IPS-18c (cell line): ENCODE measurements around the gene BRAP.
A peak's percentile ranks its signal among the peaks of the same experiment; 100 is the strongest.
"Not testable (repeated sequence)": the region's sequence is repeated elsewhere in the genome, so short reads cannot be mapped to it uniquely, and the experiment has no call there.

Experiments
- H3K4me3 ChIP-seq: 2 replicates; pipeline ENCODE4 v1.7.0; 2013; ENCODE audit warnings: low read depth, mild to moderate bottlenecking, low read length, moderate library complexity; ENCODE audit not compliant: insufficient read depth
- H3K9me3 ChIP-seq: one replicate; pipeline ENCODE4 v1.6.1; 2013; ENCODE audit warnings: mild to moderate bottlenecking, low read length, moderate library complexity; ENCODE audit not compliant: control insufficient read depth, insufficient read depth

Gene BRAP

DNA sequence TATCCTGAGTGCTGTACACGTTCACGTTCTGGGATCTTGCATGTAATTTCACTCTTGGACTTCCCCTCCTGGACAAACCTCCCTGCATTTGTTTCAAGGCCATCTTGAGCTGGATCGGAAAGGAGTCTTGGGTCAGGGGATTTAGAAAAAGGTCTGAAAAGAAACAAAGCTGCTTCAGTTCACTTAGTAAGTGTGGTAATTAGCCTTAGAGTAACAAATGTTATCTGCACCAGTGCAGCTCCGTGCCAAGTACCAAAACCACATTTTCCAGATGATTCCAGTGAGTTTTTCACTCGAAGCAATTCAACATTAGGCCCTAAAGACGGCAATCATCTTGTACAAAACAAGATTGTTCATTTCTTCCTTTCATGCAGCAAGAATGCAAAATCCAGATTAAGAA, 47.2 kb downstream of the BRAP start:
- Histone ChIP-seq H3K4me3 (no peak overlapping the region), H3K9me3 (no peaks in the 10 kb centered on the region)

- H3K4me3 ChIP-seq = no peak overlapping the region
These were observed 49.4 kb downstream of the BRAP start for GRCh38 chr12:111636209-111636945.

GRCh38 chr12:111635524-111635923, 50.2 kb downstream of the BRAP start:
- Histone ChIP-seq H3K9me3 (no peaks in the 10 kb centered on the region), H3K4me3 (no peak overlapping the region)

More at GRCh38 chr12:111636209-111636945, 49.4 kb downstream of the BRAP start:
- H3K9me3 ChIP-seq = no peaks in the 10 kb centered on the region

DNA sequence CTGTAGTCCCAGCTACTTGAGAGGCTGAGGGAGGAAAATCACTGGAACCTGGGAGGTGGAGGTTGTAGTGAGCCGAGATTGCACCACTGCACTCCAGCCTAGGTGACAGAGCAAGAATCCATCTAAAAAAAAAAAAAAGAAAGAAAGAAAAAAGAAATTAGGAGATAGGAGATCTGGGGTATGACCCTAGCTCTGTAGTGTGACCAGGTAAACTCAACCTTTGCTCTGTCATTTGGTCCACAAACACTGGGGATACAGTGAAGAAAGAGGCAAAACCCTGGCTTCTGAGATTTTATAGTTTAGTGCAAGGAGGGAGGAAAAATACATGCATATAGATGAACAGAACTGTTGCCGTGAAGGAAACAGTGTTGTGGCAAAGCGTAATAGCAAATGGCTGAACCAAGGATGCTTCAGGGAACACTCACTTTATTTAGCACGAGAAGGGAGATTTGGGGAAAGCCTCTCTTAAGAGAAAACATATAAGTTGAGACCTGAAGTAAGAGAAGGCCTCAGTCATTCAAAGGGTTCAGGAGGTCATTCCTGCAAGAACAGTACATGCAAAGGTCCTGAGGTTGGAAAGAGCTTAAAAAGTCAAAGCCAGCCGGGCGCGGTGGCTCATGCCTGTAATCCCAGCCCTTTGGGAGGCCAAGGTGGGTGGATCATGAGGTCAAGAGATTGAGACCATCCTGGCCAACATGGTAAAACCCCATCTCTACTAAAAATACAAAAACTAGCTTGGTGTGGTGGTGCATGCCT, 57.1 kb downstream of the BRAP start:
- no peak overlapping the region for H3K4me3 ChIP-seq

DNA sequence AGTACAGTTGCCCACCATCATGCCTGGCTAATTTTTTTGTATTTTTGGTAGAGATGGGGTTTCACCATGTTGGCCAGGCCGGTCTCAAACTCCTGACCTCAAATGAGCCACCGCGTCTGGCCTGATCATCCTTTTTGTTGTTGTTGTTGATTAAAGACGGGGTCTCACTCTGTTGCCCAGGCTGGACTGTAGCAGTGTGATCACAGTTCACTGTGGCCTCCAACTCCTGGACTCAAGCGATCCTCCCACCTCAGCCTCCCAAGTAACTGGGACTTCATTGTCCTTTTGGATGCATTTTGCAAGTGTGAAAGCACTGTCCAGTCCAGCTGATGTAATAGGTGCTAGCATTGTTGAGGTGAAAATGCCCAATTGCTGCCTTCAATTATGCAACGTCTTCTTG, 59.5 kb downstream of the BRAP start:
- no peak overlapping the region for H3K4me3 ChIP-seq
- no peaks in the 10 kb centered on the region for H3K9me3 ChIP-seq

More for the DNA sequence above, 57.1 kb downstream of the BRAP start:
- H3K9me3 ChIP-seq = no peaks in the 10 kb centered on the region

DNA sequence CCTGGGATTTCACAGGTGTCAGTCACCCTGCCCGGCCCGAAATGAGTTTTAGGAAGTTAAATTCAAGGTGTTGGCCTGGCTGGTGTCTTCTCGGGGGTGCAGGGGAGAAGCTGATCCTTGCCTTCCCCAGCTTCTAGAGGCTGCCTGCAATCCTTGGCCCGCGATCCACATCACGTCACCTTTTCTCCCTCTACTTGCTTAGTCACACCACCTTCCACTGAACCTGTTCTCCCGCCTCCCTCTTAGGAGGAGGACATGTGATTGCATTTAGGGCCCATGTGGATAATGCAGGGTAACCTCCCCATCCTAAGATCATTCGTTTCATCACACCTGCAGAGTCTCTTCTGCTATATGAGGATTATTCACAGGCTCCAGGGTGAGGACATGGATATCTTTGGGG, 61.2 kb downstream of the BRAP start:
- Histone ChIP-seq H3K4me3 (no peak overlapping the region), H3K9me3 (no peaks in the 10 kb centered on the region)

- not testable (repeated sequence) for H3K4me3 ChIP-seq, H3K9me3 ChIP-seq
These were observed 67.9 kb downstream of the BRAP start for GRCh38 chr12:111617841-111618240.

GRCh38 chr12:111616177-111616623, 69.6 kb downstream of the BRAP start:
- H3K9me3 ChIP-seq = no peaks in the 10 kb centered on the region

GRCh38 chr12:111607239-111607638, 78.5 kb downstream of the BRAP start:
- no peak overlapping the region for H3K4me3 ChIP-seq
- no peaks in the 10 kb centered on the region for H3K9me3 ChIP-seq

More at GRCh38 chr12:111616177-111616623, 69.6 kb downstream of the BRAP start:
- H3K4me3 ChIP-seq = no peak overlapping the region

- H3K9me3 ChIP-seq = no peaks in the 10 kb centered on the region
- no peak overlapping the region for H3K4me3 ChIP-seq
These were observed 79.0 kb downstream of the BRAP start for GRCh38 chr12:111606767-111607230.

DNA sequence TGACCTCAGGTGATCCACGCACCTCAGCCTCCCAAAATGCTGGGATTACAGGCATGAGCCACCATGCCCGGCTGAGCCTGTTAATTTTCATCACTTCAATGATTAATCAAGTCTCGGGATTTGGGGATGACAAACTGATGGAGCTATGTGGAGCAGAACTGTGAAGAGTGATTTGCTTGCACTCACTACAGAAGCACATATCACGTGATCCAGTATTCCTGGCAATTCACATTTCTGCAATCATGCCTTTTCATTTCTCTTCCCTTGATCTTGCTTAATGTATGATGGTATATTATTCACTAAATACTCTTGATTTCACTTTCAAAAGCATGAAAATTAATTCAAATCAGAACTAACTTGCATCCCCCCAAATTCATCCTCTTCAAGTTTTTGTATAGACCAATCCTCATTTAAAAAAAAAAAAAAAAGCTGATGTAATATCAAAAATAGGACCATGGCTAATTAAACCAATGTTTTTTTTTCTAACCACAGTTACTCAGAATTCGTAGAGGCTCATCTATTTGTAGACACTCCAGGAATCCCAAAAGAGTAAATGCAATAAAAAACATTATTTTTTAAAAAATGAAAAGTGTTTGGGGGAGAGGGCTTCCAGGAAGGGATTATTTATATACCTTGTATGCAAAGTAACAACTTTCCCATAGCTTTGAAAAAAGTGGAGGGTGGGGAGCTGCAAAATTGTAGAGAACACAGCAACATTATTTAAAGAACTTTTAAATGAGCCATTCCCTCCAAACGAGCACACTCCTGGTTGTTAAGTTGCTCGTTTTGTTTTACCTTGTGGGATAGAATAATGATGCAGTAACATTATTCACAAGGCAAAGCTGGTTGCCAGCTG, 79.6 kb downstream of the BRAP start:
- H3K9me3 ChIP-seq = no peaks in the 10 kb centered on the region
- no peak overlapping the region for H3K4me3 ChIP-seq

DNA sequence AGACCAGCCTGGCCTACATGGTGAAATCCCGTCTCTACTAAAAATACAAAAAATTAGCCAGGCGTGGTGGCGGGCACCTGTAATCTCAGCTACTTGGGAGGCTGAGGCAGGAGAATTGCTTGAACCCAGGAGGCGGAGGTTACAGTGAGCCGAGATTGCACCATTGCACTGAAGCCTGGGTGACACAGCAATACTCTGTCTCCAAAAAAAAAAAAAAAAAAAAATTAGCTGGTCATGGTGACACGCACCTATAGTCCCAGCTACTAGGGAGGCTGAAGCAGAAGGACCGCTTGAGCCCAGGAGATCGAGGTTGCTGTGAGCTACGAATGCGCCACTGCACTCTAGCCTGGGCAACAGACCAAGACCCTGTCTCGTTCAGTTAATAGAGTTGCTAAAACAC, 82.9 kb downstream of the BRAP start:
- not testable (repeated sequence) for H3K9me3 ChIP-seq

GRCh38 chr12:111602348-111602747, 83.4 kb downstream of the BRAP start:
- Histone ChIP-seq H3K9me3 (no peaks in the 10 kb centered on the region), H3K4me3 (no peak overlapping the region)

More for the DNA sequence above, 82.9 kb downstream of the BRAP start:
- H3K4me3 ChIP-seq = not testable (repeated sequence)

DNA sequence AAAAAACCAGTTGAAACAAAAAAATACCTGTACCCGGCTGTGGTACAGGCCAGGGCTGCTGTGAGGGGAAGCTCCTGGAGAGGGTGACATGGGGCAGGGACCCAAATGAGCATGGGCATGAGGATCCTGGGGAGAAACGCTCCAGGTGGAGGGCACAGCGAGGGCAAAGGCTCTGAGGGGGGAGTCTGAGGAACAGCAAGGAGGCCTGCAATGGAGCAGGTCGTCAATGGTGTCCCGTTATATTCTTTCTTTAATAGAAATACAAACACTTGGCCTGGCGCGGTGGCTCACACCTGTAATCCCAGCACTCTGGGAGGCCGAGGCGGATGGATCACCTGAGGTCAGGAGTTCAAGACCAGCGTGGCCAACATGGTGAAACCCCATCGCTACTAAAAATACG, 84.8 kb downstream of the BRAP start:
- H3K9me3 ChIP-seq = not testable (repeated sequence)

DNA sequence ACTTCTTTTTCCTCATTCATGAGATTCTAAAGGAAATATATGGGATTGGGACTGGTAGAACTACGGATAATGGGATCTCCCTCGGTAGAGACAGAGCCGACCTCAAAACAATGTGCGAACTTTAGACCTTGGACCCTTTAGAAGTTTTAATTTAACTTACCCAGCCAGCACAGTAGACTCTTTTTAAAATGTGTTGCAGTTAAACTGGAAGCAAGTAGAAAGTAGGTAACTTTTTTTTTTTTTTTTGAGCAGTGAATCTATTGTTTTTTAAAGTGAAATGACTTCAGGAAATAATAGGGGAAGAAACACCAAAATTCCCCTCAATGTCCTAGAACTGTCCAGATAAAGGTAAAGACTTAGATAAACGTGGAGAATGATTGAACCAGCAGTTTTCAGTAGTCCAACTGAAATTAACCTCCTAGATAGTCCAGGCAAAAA, 85.5 kb downstream of the BRAP start:
- H3K4me3 ChIP-seq = peak overlapping the region; percentile 76
- H3K9me3 ChIP-seq = no peaks in the 10 kb centered on the region

More for the DNA sequence above, 84.8 kb downstream of the BRAP start:
- H3K4me3 ChIP-seq = not testable (repeated sequence)

DNA sequence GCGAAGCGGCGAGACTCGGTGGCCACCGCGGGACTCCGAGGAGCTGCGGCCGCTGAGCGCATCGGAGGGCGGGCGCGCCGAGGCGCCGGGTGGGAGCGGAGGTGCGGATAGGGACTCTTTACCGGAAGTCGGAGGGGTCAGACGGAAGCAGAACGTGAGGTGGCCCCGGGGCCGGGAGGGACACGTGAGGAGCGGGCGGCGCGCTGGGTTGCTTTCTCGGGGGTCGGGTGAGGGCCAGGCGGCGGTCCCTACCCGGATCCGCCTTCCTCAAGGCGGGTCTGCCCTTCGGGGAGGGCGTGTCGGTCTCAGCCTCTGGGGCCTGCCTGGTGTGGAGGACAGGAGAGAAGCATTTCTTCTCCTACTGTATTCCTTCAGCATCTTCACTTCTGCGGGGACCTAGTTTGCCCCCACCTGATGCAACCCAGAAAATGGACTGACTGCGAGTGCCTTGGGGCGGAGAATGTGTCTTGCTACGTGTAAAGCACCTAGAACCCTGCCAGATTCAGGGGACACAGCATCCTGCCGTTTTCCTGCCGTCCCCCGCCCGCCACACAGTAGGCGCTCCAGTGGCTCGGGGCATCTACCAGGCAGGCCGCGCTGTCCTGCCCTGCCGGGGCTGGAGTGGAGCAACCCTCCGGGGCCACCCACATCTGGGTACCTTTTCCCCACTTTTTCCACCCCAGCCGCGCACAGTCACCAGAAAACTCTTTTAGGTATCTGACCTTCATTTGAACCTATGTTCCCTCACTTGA, 86.1 kb downstream of the BRAP start:
- Histone ChIP-seq H3K4me3 (peak overlapping the region; percentile 76), H3K9me3 (no peaks in the 10 kb centered on the region)
